WI38 (cell line): ENCODE measurements around the gene PSMD5.

Source experiments
- H3K4me3 ChIP-seq: 2 replicates; pipeline ENCODE4 v1.5.1; 2011; ENCODE audit warnings: low read depth, mild to moderate bottlenecking, control low read depth, low read length
- TF ChIP-seq, protein P1 (sequence below): IDR thresholded peaks from 2 replicates; pipeline ENCODE4 v1.5.1; 2012; ENCODE audit warnings: low read depth, mild to moderate bottlenecking, control low read depth, low read length

PSMD5 gene

DNA sequence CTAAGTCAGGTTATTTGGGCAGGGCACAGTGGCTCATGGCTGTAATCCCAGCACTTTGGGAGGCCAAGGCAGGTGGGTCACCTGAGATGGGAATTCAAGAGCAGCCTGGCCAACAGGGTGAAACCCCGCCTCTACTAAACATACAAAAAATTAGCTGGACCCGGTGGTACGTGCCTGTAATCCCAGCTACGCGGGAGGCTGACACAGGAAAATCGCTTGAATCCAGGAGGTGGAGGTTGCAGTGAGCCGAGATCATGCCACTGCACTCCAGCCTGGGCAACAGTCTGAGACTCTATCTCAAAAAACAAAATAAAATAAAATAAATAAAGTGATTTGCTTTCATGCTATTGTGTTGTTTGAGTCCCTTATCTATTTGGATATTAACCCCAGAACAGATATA is 41.3 kb downstream of the PSMD5 start:
- no peak overlapping the region for H3K4me3 ChIP-seq
- TF ChIP-seq, protein P1, sequence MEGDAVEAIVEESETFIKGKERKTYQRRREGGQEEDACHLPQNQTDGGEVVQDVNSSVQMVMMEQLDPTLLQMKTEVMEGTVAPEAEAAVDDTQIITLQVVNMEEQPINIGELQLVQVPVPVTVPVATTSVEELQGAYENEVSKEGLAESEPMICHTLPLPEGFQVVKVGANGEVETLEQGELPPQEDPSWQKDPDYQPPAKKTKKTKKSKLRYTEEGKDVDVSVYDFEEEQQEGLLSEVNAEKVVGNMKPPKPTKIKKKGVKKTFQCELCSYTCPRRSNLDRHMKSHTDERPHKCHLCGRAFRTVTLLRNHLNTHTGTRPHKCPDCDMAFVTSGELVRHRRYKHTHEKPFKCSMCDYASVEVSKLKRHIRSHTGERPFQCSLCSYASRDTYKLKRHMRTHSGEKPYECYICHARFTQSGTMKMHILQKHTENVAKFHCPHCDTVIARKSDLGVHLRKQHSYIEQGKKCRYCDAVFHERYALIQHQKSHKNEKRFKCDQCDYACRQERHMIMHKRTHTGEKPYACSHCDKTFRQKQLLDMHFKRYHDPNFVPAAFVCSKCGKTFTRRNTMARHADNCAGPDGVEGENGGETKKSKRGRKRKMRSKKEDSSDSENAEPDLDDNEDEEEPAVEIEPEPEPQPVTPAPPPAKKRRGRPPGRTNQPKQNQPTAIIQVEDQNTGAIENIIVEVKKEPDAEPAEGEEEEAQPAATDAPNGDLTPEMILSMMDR: no peak

DNA sequence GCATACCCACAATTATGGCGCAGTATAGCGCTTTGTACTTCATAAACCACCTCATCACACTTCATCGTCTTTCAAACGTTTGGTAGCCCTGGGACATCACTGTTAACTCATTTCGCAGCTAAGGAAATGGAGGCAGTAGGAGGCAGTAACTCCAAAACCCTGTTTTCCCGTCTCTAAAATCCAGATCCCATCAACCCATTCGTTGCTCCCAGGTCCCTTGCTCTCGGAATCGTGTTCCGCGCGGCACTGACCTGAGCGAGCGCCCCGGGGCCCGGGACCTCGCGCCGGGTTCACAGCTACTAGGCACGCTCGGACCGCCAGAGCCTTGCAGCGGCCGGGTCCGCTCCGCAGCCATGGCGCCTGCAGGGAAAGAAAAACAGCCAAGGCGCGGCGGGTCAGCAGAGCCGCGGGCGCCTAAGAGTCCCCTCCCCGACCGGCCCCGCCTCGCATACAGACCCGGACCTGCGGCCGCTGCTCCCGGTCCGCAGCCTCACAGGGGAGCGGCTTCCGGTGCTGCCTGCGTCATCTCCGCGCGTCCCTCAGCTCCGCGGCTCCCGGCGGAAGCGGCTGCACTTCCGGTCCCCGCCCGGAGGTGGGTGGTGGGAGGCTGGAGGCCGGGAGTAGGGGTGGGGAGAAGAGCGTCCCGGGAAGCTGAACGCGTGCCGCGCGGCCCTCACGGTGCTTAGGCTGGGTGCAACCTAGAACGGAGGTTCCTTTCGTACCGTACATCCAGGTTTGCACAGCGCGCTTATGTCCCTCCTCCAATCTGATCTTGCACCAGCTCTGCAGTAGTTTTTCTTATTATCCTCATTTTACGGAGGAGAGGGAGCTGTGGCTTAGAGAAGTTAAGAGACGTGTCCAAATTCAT is 49.6 kb downstream of the PSMD5 start, which contains the start of gene FBXW2:
Gene FBXW2, minus strand, starts transcription at position 519 of the 868 bp plus-strand sequence. CDS start 5,158 bp downstream, outside the sequence.
- peak within 1 kb of the TSS; percentile 99 for H3K4me3 ChIP-seq
- TF ChIP-seq, protein P1: no peak

DNA sequence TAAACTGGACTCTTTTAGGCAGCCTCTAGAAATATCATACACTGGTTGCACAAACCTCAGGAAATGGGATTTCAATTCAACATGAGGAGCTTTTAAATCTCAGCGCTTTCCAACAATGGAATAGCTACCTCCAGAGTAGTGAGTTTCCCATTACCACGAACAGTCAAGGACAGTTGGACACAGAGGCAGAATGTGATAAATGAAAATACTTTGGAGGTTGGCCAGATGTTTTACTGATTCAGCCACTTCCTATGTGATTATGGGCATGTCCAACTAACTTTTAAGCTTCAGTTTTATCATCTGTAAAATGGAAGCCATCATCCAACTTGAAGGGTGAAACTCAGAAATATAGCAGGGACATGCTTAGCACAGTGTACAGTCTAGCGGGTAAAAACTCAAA is 51.6 kb downstream of the PSMD5 start:
- TF ChIP-seq, protein P1: no peak
- H3K4me3 ChIP-seq: no peak overlapping the region

DNA sequence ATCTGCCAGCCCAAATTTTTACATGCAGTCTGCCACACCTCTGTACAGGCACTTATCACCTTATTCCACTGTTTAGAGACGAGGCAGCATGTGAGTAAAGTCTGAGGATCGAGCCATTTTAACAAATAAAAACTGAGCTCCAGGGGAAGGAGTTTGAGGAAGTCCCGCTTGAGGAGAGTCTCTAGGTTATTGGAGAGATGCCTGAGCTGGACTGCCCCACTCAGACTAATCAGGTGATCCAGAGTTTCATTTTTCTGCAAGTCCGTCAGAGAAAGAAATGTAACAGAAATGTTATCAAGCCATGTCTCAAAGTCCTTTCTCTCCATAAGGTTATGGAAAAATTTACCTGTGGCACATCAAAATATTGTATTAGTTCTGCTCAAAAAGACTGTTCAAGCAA is 54.8 kb downstream of the PSMD5 start:
- no peak overlapping the region for H3K4me3 ChIP-seq
- TF ChIP-seq, protein P1: no peak

DNA sequence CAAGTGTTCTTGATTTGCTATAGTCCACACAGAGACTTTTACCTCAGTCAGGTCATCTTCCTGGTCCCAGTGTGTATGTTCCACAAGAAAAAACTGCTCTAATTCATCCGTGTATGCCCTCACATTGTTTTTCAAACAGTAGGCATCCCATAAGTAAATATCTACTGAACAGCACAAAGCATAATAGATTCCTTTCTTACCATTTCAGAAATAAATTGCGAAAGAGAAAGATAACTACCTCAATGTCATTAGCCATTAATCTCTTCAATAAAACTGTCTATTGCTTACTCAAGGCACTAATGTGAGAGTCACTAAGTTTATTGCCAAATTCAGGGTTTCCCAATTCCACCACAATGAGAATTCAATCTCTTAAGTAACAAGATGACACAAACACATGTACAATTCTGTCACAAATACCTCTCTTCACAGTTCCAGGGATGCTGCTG is 59.1 kb downstream of the PSMD5 start:
- TF ChIP-seq, protein P1: no peak
- no peak overlapping the region for H3K4me3 ChIP-seq

DNA sequence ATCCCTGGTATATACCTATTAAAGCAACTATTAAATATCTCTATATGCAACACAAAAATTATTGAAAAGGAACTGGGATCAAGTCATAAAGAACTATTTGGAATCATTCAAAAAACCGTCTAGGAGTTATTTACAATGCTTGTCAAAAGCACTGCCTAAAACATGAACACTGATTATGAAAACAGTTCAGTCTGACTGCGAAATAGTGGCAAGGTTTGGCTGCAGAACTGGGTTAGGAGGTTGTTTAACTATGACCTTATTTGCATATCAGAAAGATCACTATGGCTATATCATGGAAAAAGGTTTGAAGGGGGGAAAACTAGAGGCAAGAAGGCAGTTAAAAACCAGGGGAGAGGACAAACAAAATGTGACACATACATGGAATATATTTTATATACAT is 61.5 kb downstream of the PSMD5 start:
- no peak overlapping the region for H3K4me3 ChIP-seq
- TF ChIP-seq, protein P1: no peak

DNA sequence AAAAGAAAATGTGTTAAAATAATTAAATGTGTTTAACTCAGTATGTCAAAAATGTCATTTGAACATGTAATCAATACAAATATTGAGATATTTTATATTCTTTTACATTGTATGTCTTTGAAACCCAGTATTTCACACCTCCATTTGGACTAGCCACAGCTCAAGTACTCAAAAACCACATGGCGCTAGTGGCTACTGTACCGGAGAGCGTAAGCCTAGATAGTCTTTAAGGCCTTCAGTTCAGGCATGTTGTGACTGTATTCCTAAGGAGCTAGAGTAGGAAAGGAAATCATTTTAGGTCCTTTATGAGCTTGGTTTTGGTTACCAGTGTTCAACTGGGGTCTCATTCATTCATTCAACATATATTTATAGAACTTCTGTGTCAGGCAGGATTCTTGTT is 62.4 kb downstream of the PSMD5 start:
- TF ChIP-seq, protein P1: no peak
- no peak overlapping the region for H3K4me3 ChIP-seq
